ENCODE results near the gene SLIT3. TPM values are rescaled to one million over a fixed set of nuclear protein-coding genes. Genes with fewer than 3 reads are reported as not detected.

SLIT3 gene
- total RNA-seq, 1 experiment from 2014 or later: 0.10 TPM

- Histone ChIP-seq H3K27ac (ENCODE audit: low read depth, low read length) (no peak overlapping the region), H3K79me2 (ENCODE audit: insufficient read depth, low read length) (no peaks in the 10 kb centered on the region), H3K9ac (ENCODE audit: low read length) (no peak overlapping the region), H3K4me3 (replicated peaks in 1 of 2; ENCODE audit: low read depth in 1 of 2, low read length in 2 of 2) (no peak overlapping the region), H2AFZ (ENCODE audit: low read depth, low read length, poor library complexity, severe bottlenecking) (no peak overlapping the region), H3K9me3 (ENCODE audit: control insufficient read depth in 1 of 2, insufficient read depth in 1 of 2, low read depth in 1 of 2, low read length in 2 of 2) (no peaks in the 10 kb centered on the region), H3K4me1 (ENCODE audit: control insufficient read depth in 1 of 2, insufficient read depth in 2 of 2, low read length in 2 of 2) (no peaks in the 10 kb centered on the region), H3K9me2 (ENCODE audit: insufficient read depth) (no peaks in the 10 kb centered on the region), H3K4me2 (ENCODE audit: low read length) (no peak overlapping the region), H4K20me1 (ENCODE audit: insufficient read depth) (no peaks in the 10 kb centered on the region), H3K36me3 (ENCODE audit: control insufficient read depth in 1 of 2, insufficient read depth in 2 of 2, low read length in 2 of 2) (no peaks in the 10 kb centered on the region), H3K27me3 (ENCODE audit: insufficient read depth, low read length) (peaks cover 36% of the 10 kb centered on the region)
- no peak for TF ChIP-seq EZH2phosphoT487 (IDR thresholded peaks at IDR 0.05; ENCODE audit: borderline replicate concordance)
- TF ChIP-seq MAX (IDR thresholded peaks at IDR 0.05): no peak
- TF ChIP-seq, protein P1, sequence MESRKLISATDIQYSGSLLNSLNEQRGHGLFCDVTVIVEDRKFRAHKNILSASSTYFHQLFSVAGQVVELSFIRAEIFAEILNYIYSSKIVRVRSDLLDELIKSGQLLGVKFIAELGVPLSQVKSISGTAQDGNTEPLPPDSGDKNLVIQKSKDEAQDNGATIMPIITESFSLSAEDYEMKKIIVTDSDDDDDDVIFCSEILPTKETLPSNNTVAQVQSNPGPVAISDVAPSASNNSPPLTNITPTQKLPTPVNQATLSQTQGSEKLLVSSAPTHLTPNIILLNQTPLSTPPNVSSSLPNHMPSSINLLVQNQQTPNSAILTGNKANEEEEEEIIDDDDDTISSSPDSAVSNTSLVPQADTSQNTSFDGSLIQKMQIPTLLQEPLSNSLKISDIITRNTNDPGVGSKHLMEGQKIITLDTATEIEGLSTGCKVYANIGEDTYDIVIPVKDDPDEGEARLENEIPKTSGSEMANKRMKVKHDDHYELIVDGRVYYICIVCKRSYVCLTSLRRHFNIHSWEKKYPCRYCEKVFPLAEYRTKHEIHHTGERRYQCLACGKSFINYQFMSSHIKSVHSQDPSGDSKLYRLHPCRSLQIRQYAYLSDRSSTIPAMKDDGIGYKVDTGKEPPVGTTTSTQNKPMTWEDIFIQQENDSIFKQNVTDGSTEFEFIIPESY (IDR thresholded peaks at IDR 0.05; ENCODE audit: extremely low read depth, insufficient replicate concordance, low read length): no peak
- TF ChIP-seq EZH2 (IDR thresholded peaks at IDR 0.05): no peak
- no peak for TF ChIP-seq SRF (IDR thresholded peaks at IDR 0.05; ENCODE audit: low read depth)
- TF ChIP-seq POLR2A (IDR thresholded peaks at IDR 0.05; ENCODE audit: borderline replicate concordance, extremely low read depth, insufficient read depth, insufficient read length): no peak
- TF ChIP-seq EGR1 (IDR thresholded peaks at IDR 0.05; ENCODE audit: low read depth): no peak
- no peak for TF ChIP-seq CEBPB (IDR thresholded peaks at IDR 0.05; ENCODE audit: low read depth)
- no peak for TF ChIP-seq ZFX (IDR thresholded peaks at IDR 0.05)
- ChIA-PET CTCF (no interaction called here), RAD21 (ENCODE audit: low non-redundant PET in 1 of 2, low total read pairs in 2 of 2, uncharacterized antibody in 2 of 2, unreplicated experiment in 2 of 2) (no interaction called here), POLR2A (no interaction called here)
- intact Hi-C loops (cut with micrococcal nuclease): loop anchor here (10.0 kb wide), 1 partner anchor 168 kb away; no protein-coding TSS in a partner anchor
- DNase-seq (ENCODE audit: low read depth, low spot score): no peak
- no TSS peak for BruUV-seq (replicated peaks)
- ATAC-seq: no peak
Observed at GRCh38 chr5:169152453-169152852, 148.5 kb downstream of the SLIT3 start.

All from HCT116 (cell line).